Neural crest cell (in vitro differentiated cells): ENCODE results near the gene EHD4. TPM values are rescaled to one million over a fixed set of nuclear protein-coding genes. Genes with fewer than 3 reads are reported as not detected.

Experiments
- DNase-seq: peaks from one replicate; pipeline ENCODE4 v3.0.0; 2021; ENCODE audit warnings: low read depth, mixed read lengths, low spot score
- H3K27ac Mint-ChIP-seq: one replicate; pipeline ENCODE4 v1.8.0; 2021; ENCODE audit warnings: mild to moderate bottlenecking, mixed read lengths; ENCODE audit not compliant: unreplicated experiment
- H3K27me3 Mint-ChIP-seq: 2 replicates; pipeline ENCODE4 v1.8.0; 2021; ENCODE audit warnings: low read depth, mild to moderate bottlenecking, mixed read lengths
- H3K36me3 Mint-ChIP-seq: 2 replicates; pipeline ENCODE4 v1.8.0; 2021; ENCODE audit warnings: low read depth, mild to moderate bottlenecking, mixed read lengths
- H3K4me1 Mint-ChIP-seq: 2 replicates; pipeline ENCODE4 v1.8.0; 2021; ENCODE audit warnings: mixed read lengths
- H3K4me3 Mint-ChIP-seq: one replicate; pipeline ENCODE4 v1.8.0; 2021; ENCODE audit warnings: mild to moderate bottlenecking, mixed read lengths
- H3K9me3 Mint-ChIP-seq: 2 replicates; pipeline ENCODE4 v1.8.0; 2021; ENCODE audit warnings: mixed read lengths
- total RNA-seq: library from RNA; stranded (reverse); gene quantifications from 2 replicates; pipeline ENCODE4 v1.2.1, GENCODE V29; 2021
- TF ChIP-seq, protein P1 (sequence below): fragments of 200-600 bp; sonication (generic); conservative IDR thresholded peaks from 2 replicates; pipeline ENCODE4 v1.5.0; 2021; ENCODE audit warnings: antibody characterized with exemption, mild to moderate bottlenecking

The EHD4 gene
- total RNA-seq, 1 donor from 2014 or later: 8.3 TPM

DNA sequence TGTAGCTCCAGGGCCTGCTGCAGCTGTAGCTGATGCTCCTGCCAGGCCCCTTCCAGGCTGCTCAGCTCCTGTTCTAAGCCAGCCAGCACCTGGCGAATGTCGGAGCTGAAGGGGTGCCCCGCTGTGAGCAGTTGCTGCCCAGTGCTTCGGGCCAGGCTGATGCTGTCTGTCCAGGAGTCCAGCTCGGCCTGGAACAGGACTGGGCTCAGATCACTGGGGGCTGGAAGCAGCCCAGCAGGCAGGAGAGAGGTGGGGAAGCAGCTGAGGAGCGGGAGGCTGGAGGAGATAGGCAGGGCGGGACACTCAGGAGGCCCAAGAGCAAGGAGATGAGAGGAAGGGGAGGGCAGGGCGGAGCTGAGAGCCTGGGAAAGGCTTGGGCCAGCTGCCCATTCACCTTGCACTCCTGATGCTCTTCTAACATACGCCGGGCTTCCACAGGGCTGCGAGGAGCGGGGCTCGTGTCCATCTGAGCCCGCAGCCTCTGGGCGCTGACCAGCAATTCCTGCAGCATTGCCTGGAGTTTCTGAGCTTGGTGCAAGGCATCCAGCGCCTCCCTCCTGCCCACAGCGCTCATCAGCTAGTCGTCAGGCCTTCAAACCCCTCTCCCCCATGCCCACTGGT lies 110.5 kb downstream of the EHD4 start:
- no peak for DNase-seq
- H3K4me1 Mint-ChIP-seq: peaks cover 25% of the 10 kb centered on the region
- peak overlapping the region; percentile 57 for H3K27ac Mint-ChIP-seq
- no peaks in the 10 kb centered on the region for H3K27me3 Mint-ChIP-seq
- H3K4me3 Mint-ChIP-seq: no peak overlapping the region
- H3K9me3 Mint-ChIP-seq: no peaks in the 10 kb centered on the region
- TF ChIP-seq, protein P1, sequence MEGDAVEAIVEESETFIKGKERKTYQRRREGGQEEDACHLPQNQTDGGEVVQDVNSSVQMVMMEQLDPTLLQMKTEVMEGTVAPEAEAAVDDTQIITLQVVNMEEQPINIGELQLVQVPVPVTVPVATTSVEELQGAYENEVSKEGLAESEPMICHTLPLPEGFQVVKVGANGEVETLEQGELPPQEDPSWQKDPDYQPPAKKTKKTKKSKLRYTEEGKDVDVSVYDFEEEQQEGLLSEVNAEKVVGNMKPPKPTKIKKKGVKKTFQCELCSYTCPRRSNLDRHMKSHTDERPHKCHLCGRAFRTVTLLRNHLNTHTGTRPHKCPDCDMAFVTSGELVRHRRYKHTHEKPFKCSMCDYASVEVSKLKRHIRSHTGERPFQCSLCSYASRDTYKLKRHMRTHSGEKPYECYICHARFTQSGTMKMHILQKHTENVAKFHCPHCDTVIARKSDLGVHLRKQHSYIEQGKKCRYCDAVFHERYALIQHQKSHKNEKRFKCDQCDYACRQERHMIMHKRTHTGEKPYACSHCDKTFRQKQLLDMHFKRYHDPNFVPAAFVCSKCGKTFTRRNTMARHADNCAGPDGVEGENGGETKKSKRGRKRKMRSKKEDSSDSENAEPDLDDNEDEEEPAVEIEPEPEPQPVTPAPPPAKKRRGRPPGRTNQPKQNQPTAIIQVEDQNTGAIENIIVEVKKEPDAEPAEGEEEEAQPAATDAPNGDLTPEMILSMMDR: no peak
- no peaks in the 10 kb centered on the region for H3K36me3 Mint-ChIP-seq

DNA sequence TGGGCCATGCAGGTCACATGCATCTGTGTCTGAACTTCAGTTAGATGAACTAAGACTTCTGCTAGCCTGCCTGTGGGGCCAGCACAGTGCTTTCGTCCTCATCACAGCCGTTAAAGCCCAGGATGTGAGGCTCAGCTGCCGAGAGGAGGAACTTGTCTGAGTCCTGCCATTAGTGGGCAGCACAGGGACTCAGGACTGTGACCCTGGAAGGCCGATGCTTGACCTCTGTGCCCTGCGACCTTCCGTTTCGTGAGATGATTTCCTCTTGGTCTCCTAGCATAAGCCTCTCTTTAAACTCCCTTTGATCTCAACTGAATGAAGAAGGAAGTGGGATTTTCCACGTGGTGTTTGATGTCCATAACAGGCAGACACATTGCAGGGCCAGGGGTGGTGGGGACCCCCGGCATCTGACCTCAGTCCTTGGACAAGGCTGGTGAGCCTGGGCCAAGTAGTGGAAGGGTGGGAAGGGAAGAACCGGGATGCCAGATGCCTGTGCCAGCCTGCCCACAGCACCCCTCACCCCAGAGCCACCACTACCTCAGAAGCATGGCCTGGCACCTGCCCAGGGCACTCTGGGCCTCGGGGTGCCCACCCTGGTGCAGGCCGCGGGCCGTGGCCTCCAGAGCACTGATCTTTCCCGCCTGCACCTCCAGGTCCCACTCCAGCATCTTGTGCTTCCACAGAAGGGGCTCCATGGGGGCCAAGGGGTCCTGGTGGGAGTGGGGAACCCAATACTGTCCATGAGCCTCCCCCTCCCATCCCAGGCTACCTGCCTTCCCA lies 112.1 kb downstream of the EHD4 start:
- peak; percentile 49 for DNase-seq
- H3K36me3 Mint-ChIP-seq: no peaks in the 10 kb centered on the region
- peak overlapping the region; percentile 57 for H3K4me3 Mint-ChIP-seq
- TF ChIP-seq, protein P1: no peak
- no peaks in the 10 kb centered on the region for H3K27me3 Mint-ChIP-seq
- no peaks in the 10 kb centered on the region for H3K9me3 Mint-ChIP-seq
- peaks cover 29% of the 10 kb centered on the region for H3K4me1 Mint-ChIP-seq
- no peak overlapping the region for H3K27ac Mint-ChIP-seq

DNA sequence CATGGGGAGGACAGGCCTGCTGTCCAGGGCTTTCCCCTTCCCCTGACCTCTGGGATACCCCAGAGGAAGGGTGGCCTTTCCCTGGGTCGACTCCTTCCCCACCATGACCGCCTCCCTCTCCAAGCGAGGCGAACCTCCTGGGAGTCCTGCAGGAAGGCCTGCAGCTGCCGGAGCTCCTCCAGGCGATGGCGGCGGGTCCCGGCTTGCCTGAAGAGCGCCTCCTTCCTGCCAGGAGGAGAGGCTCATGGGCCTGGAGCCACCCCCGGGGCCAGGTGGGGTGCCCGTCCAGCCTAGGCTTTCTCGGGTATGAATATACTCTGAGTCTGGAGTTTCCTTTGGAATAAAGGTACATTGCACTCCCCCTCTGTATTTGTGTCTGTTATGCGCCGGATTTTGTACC lies 113.6 kb downstream of the EHD4 start:
- H3K9me3 Mint-ChIP-seq: no peaks in the 10 kb centered on the region
- H3K36me3 Mint-ChIP-seq: no peaks in the 10 kb centered on the region
- H3K27me3 Mint-ChIP-seq: no peaks in the 10 kb centered on the region
- H3K27ac Mint-ChIP-seq: no peak overlapping the region
- H3K4me3 Mint-ChIP-seq: no peak overlapping the region
- no peak for DNase-seq
- H3K4me1 Mint-ChIP-seq: peaks cover 32% of the 10 kb centered on the region
- TF ChIP-seq, protein P1: no peak

DNA sequence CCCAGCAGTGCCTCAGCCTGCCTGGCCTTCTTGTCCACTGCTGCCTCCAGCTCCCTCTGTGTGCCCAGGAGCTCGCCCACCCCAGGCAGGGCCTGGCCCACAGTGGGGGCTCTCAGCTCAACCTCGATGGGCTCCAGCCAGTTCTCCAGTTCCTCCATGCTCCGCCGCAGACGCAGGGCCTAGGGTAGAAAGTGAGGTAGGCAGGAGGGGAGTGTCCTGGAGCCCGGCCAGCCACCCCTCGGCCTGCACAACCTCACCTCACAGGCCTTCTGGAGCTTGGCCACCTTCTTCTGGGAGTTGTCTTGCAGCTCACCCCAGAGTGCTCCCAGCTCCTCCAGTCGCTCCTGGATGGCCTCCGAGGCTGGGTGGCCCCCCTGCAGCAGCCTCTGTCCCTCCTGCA lies 115.0 kb downstream of the EHD4 start:
- H3K27me3 Mint-ChIP-seq: no peaks in the 10 kb centered on the region
- no peak overlapping the region for H3K4me3 Mint-ChIP-seq
- TF ChIP-seq, protein P1: no peak
- H3K4me1 Mint-ChIP-seq: peaks cover 28% of the 10 kb centered on the region
- no peak overlapping the region for H3K27ac Mint-ChIP-seq
- no peaks in the 10 kb centered on the region for H3K36me3 Mint-ChIP-seq
- DNase-seq: no peak
- H3K9me3 Mint-ChIP-seq: no peaks in the 10 kb centered on the region

DNA sequence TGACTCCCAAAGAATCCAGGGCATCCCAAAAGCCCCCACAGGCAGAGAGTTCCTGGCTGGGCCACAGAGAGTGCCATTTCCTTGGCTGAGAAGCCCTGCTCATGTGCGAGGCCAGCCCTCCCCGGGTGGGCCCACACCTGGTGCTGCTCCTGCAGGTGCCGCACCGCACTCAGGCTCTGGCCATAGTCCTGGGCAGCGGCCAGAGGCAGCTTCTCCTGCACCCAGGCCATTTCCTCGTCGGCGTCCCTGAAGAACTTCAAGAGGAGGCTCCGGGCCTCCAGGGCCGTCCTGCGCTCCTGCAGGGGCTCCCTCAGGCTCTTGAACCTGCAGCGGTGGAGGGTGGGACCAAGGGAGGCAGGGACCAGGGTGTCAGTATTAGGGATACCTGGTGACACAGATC lies 115.6 kb downstream of the EHD4 start:
- peaks cover 28% of the 10 kb centered on the region for H3K4me1 Mint-ChIP-seq
- DNase-seq: no peak
- TF ChIP-seq, protein P1: no peak
- no peaks in the 10 kb centered on the region for H3K9me3 Mint-ChIP-seq
- no peak overlapping the region for H3K4me3 Mint-ChIP-seq
- H3K27me3 Mint-ChIP-seq: no peaks in the 10 kb centered on the region
- H3K36me3 Mint-ChIP-seq: no peaks in the 10 kb centered on the region
- no peak overlapping the region for H3K27ac Mint-ChIP-seq
